IPS-20b (cell line): ENCODE data around the gene HMCN1.

Experiments
- H3K27ac ChIP-seq: one replicate; pipeline ENCODE4 v1.5.1; 2013; ENCODE audit warnings: low read length
- H3K27me3 ChIP-seq: 2 replicates; pipeline ENCODE4 v1.6.1; 2013; ENCODE audit warnings: mild to moderate bottlenecking, low read length, inconsistent platforms; ENCODE audit not compliant: insufficient read depth
- H3K36me3 ChIP-seq: 2 replicates; pipeline ENCODE4 v1.6.1; 2013; ENCODE audit warnings: low read depth, mild to moderate bottlenecking, inconsistent platforms, low read length, moderate library complexity; ENCODE audit not compliant: insufficient read depth
- H3K4me1 ChIP-seq: 2 replicates; pipeline ENCODE4 v1.6.1; 2013; ENCODE audit warnings: mild to moderate bottlenecking, control low read depth, inconsistent platforms, low read length, moderate library complexity; ENCODE audit not compliant: insufficient read depth
- H3K4me3 ChIP-seq: 2 replicates; pipeline ENCODE4 v1.5.1; 2013; ENCODE audit warnings: mild to moderate bottlenecking, low read length, inconsistent platforms
- H3K9ac ChIP-seq: 2 replicates; pipeline ENCODE4 v1.6.1; 2013; ENCODE audit warnings: low read depth, mild to moderate bottlenecking, inconsistent platforms, low read length, moderate library complexity
- H3K9me3 ChIP-seq: 2 replicates; pipeline ENCODE4 v1.6.1; 2013; ENCODE audit warnings: mild to moderate bottlenecking, low read depth, low read length, inconsistent platforms; ENCODE audit not compliant: insufficient read depth

Gene HMCN1

DNA sequence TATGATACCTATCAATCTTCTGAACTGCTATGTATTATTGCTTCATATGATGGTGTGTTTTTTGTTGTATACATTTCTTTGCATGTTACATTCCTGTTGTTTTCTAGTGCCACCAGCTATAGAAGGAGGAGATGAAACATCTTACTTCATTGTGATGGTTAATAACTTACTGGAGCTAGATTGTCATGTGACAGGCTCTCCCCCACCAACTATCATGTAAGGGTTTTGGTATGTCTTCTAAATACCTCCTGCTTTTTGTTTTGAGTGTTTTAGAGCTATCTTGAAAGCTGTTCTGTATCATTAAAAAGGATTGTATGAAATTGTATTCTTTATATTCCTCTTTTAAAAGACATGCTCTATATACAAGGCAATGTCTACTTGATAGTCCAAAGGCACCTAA is 282.7 kb downstream of the HMCN1 start:
- no peaks in the 10 kb centered on the region for H3K27me3 ChIP-seq
- no peak overlapping the region for H3K27ac ChIP-seq
- H3K9ac ChIP-seq, result no peak overlapping the region
- no peaks in the 10 kb centered on the region for H3K4me1 ChIP-seq
- H3K9me3 ChIP-seq, result no peaks in the 10 kb centered on the region
- H3K4me3 ChIP-seq, result no peak overlapping the region
- no peaks in the 10 kb centered on the region for H3K36me3 ChIP-seq

DNA sequence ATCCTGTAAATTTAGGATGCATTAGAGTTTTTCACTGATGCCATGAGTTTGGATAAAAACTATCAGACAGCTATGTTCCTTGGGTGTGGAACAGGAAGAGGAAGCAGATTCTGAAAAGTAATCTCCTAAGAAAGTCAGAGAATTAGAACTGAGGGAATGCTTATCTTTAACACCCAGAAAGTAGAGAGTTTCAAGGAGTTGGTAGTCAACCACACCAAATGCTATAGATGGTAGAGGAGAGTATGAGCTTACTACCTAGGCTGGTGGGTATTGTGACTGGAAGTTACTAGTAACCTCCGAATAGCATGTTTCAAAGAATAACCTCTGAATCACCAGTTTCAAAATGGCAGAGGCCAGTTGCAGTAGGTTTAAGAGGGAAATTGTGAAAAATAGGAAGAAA is 288.0 kb downstream of the HMCN1 start:
- no peaks in the 10 kb centered on the region for H3K27me3 ChIP-seq
- H3K36me3 ChIP-seq, result no peaks in the 10 kb centered on the region
- no peak overlapping the region for H3K27ac ChIP-seq
- no peaks in the 10 kb centered on the region for H3K9me3 ChIP-seq
- no peak overlapping the region for H3K4me3 ChIP-seq
- H3K4me1 ChIP-seq, result no peaks in the 10 kb centered on the region
- H3K9ac ChIP-seq, result no peak overlapping the region

DNA sequence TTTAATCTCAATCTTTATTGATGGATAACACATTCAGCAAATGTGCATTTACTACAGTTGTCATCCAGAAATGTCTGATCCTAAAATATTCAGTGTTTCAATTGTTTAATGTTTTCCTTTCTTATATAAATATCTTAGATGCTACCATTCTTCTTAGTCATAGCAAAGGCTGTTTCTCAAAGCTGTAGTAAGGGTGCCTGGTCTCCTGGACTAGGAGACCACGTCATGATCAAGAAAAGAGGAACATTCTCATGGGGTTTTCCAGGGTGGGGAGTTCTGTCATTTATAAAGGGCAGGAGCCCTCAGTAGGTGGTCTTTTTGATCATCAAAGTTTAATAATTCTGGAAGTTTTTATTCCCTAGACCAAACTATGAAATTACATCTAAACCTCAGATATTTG is 292.8 kb downstream of the HMCN1 start:
- Histone ChIP-seq H3K9me3 (no peaks in the 10 kb centered on the region; the same call in 1 of the 2 replicates), H3K36me3 (no peaks in the 10 kb centered on the region), H3K27me3 (no peaks in the 10 kb centered on the region), H3K27ac (no peak overlapping the region), H3K4me1 (no peaks in the 10 kb centered on the region), H3K4me3 (no peak overlapping the region), H3K9ac (no peak overlapping the region)

DNA sequence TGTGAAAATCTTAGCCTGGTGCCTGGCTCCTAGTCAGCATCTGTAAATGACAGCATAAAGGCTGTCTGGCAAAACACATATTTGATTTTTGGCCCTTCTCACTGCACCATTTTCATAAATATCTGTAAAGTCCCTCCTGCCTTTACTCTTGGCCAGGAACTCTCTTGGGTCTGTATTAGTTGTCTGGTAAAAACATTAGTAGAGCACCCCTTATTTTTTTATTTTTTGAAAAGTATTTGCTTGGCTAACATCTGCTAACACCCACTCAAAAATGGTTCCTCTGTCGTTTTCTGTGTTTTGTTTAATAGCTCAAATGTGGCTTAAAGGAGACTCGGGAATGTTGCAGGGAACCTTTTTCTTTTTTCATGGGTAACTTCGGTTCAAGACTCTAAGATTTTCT is 293.4 kb downstream of the HMCN1 start:
- Histone ChIP-seq H3K4me1 (no peaks in the 10 kb centered on the region), H3K9ac (no peak overlapping the region), H3K36me3 (no peaks in the 10 kb centered on the region), H3K9me3 (no peaks in the 10 kb centered on the region; the same call in 1 of the 2 replicates), H3K4me3 (no peak overlapping the region), H3K27ac (no peak overlapping the region), H3K27me3 (no peaks in the 10 kb centered on the region)

DNA sequence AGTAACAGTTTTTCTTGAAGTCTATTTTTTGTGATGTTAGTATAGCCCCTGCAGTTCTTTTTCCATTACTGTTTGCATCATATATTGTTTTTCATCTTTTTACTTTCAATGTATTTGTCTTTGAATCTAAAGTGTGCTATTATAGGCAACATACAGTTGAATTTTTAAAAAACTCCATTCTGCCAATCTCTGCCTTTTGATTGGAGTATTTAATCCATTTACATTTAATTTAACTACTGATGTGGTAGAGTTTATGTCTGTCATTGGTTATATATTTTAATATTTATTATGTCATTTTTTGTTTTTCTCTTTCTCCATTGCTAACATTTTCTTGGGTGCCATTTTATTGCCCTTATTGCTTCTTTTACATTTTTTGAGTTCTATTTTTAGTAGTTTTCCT is 296.3 kb downstream of the HMCN1 start:
- H3K9me3 ChIP-seq, result no peaks in the 10 kb centered on the region; the same call in 1 of the 2 replicates
- H3K4me1 ChIP-seq, result no peaks in the 10 kb centered on the region
- no peak overlapping the region for H3K27ac ChIP-seq
- H3K27me3 ChIP-seq, result no peaks in the 10 kb centered on the region
- H3K4me3 ChIP-seq, result no peak overlapping the region
- no peak overlapping the region for H3K9ac ChIP-seq
- no peaks in the 10 kb centered on the region for H3K36me3 ChIP-seq

DNA sequence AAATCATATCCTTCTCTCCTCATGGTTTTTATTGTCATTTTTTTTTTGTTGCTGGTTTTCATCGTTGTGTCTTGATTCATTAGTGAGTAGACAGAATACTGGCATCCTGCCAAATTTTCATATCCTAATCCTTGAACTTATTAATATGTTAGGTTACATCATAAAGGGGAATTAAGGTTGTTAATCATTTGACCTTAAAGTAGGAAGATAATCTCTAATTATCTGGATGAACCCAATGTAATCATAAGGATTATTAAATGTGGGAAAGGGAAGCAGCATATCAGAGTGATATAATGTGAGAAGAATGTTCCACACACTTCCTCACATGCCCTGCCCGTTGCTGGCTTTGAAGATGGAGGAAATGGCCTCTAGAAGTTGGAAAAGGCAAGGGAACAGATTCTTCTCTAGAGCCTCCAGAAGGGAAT is 299.7 kb downstream of the HMCN1 start:
- no peak overlapping the region for H3K9ac ChIP-seq
- H3K9me3 ChIP-seq, result no peaks in the 10 kb centered on the region; the same call in 1 of the 2 replicates
- H3K36me3 ChIP-seq, result no peaks in the 10 kb centered on the region
- H3K4me3 ChIP-seq, result no peak overlapping the region
- no peaks in the 10 kb centered on the region for H3K4me1 ChIP-seq
- no peaks in the 10 kb centered on the region for H3K27me3 ChIP-seq
- no peak overlapping the region for H3K27ac ChIP-seq

DNA sequence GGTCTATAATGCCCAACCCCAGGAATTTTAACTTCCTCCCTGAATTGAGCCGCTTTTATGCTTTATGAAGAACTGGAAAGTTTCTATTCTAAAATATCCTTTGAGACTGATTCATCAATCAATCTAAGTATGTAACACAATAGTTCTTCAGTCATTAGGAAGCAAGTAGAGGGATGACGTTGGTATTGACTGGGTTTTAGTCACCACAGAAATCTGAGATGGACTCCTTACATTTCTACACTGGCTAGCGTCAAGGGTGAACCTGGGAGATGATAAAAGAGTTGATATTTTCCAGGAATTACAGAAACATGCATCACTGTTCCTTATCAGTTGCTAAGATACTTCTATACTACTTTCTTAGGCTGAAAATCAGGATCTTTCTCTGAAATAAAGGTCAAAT is 308.0 kb downstream of the HMCN1 start:
- Histone ChIP-seq H3K27ac (no peak overlapping the region), H3K9ac (no peak overlapping the region), H3K27me3 (no peaks in the 10 kb centered on the region), H3K9me3 (no peaks in the 10 kb centered on the region), H3K4me1 (no peaks in the 10 kb centered on the region), H3K4me3 (no peak overlapping the region), H3K36me3 (no peaks in the 10 kb centered on the region)

DNA sequence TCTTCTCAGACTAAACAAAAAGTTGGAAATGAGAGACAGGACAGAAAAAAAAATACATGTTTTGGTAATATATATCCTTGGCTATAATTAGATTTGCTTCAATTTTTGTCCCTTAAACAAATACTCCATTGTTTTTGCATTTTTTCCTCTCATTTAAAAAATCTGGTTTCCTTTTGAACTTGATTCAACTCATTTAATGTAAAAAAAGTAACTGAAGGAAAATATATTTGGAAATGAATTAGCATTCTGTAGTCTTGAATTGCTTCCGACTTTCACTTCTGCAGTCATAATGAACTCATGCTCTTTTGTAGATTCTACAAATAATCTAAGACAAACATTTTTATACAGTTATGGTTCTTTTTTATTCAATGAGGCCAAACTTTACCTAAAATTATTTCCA is 309.1 kb downstream of the HMCN1 start:
- no peaks in the 10 kb centered on the region for H3K36me3 ChIP-seq
- H3K4me1 ChIP-seq, result no peaks in the 10 kb centered on the region
- H3K4me3 ChIP-seq, result no peak overlapping the region
- no peaks in the 10 kb centered on the region for H3K9me3 ChIP-seq
- no peak overlapping the region for H3K27ac ChIP-seq
- no peak overlapping the region for H3K9ac ChIP-seq
- no peaks in the 10 kb centered on the region for H3K27me3 ChIP-seq

DNA sequence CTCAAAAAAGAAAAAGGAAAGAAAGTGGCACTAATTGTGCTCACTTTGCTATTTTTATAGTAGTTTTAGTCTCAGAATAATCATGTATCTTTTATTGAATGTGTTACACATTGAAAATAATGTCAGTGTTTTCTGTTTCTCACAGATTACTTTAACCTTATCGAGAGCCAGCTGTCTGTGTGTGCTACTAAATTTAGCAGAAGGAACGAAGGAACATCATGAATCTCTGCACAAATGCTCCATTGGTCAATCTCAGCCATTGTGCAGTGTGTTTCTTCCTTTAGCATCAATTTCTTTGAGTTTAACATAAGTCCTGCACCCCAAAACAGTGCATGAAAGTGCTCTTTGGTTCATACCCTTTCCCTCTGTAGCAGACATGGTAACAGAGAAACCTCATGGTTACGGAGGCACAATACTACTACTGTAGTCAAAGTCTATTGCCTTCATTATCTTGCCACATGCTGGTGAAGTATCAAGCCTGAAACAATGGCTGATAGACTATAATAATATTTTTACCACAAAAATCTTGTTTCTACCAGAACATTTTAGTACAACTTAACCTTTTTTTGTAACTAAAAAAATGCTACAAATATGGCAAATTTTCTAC is 310.0 kb downstream of the HMCN1 start:
- no peak overlapping the region for H3K4me3 ChIP-seq
- H3K36me3 ChIP-seq, result no peaks in the 10 kb centered on the region
- no peak overlapping the region for H3K9ac ChIP-seq
- no peaks in the 10 kb centered on the region for H3K27me3 ChIP-seq
- H3K9me3 ChIP-seq, result no peaks in the 10 kb centered on the region
- H3K4me1 ChIP-seq, result no peaks in the 10 kb centered on the region
- H3K27ac ChIP-seq, result no peak overlapping the region

DNA sequence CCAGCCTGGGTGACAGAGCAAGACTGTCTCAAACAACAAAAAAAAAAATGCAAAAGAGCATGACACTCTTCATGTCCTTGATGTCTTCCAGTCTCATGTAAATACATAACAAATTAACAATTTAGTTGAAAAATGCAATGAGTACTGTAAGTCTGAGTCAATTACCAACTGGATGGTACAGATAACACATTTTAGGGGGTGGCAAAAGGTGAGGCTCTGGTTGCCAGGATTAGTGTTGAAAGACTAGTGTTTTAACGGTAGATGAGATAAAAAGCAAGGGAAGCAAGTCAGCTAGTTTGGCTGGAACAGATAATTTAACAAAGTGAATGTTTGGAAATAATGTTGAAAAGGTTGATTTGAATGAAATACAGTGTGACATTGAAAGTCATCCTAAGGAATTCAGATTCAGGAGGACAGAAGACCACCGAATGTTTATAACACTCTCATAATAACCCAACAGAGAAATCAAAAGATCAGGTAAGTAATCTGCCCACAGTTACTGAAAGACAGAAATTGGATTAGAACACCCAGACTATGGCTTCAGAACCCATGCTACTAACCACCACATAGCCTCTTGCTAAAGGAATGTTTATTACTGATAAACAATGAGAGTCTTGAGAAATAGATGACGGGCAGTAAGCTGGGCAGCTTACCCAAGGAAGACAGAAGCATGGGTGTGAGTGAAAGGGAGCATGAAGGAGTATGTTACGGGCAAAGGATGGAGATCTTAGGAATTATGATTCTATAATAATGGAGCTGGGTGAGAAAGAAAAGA is 312.4 kb downstream of the HMCN1 start:
- Histone ChIP-seq H3K9ac (no peak overlapping the region), H3K27me3 (no peaks in the 10 kb centered on the region), H3K4me3 (no peak overlapping the region), H3K27ac (no peak overlapping the region), H3K36me3 (no peaks in the 10 kb centered on the region), H3K9me3 (no peaks in the 10 kb centered on the region), H3K4me1 (no peaks in the 10 kb centered on the region)

DNA sequence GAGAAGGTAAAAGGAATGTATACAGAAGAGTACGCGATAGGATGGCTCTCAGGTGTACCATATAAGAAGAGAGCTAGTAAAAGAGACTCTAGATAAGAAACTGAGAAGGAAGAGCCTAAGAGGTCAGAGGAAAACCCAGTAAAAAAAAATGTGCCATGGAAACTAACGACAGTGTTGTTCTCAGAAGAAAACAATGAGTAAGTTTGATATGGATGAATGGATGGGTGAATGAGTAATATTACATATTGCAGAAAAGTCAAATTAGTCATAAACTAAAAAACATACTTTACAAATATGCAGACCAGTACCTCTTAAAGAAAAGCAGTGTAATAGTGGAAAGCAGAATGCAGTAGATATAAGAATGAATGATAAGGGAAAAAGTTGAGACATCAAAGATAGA is 316.2 kb downstream of the HMCN1 start:
- H3K4me1 ChIP-seq, result no peaks in the 10 kb centered on the region
- H3K27me3 ChIP-seq, result no peaks in the 10 kb centered on the region
- no peak overlapping the region for H3K27ac ChIP-seq
- no peaks in the 10 kb centered on the region for H3K9me3 ChIP-seq
- H3K4me3 ChIP-seq, result no peak overlapping the region
- H3K9ac ChIP-seq, result no peak overlapping the region
- no peaks in the 10 kb centered on the region for H3K36me3 ChIP-seq

DNA sequence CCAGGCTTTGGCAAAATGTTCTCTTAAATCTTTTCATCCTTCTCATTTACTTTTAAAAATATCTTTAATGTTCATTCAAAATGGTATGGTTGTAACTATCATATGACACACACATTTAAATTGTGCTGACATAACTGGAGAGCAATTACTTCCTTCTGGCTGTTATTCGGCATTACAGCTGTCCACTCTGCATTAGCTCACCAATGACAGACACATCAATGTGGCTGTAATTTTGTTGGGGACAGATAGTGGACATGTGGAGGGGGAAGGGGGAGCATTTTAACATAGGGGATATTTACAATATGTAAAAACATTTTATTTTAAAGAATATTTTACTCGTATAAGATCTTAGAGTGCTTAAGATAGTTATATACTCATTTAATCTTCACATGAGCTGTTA is 319.8 kb downstream of the HMCN1 start:
- H3K9me3 ChIP-seq, result no peaks in the 10 kb centered on the region
- H3K36me3 ChIP-seq, result no peaks in the 10 kb centered on the region

More for the DNA sequence above, 319.8 kb downstream of the HMCN1 start:
- Histone ChIP-seq H3K4me1 (no peaks in the 10 kb centered on the region), H3K27me3 (no peaks in the 10 kb centered on the region), H3K27ac (no peak overlapping the region), H3K4me3 (no peak overlapping the region), H3K9ac (no peak overlapping the region)
